CD4-positive, alpha-beta T cell (primary cell): ENCODE measurements around the gene SFMBT2. TPM values are rescaled to one million over a fixed set of nuclear protein-coding genes. Genes with fewer than 3 reads are reported as not detected.
"Not testable (repeated sequence)": the region's sequence is repeated elsewhere in the genome, so short reads cannot be mapped to it uniquely, and the experiment has no call there.

Experiments used
- ATAC-seq: fragments of 200-7000 bp; cut with Tn5 transposase; one replicate; pipeline ENCODE4 v1.10.0; 2022; ENCODE audit warnings: mild to moderate bottlenecking; ENCODE audit not compliant: poor library complexity
- CTCF ChIA-PET: fragments of 350-600 bp; sonication (Branson Sonifier 250); formaldehyde crosslinking; loops from one replicate; lab custom pipeline; 2021; ENCODE audit warnings: antibody characterized with exemption, inconsistent platforms; lab: Charles Lee
- POLR2A ChIA-PET: fragments of 350-600 bp; sonication (Branson Sonifier 250); formaldehyde crosslinking; loops from one replicate; lab custom pipeline; 2021; ENCODE audit warnings: antibody characterized with exemption, inconsistent platforms; lab: Charles Lee
- DNase-seq, 14 experiments: peaks; one replicate each; pipeline ENCODE4 v3.0.0-alpha.2; 2013 to 2020; ENCODE audit warnings: mixed read lengths in 2 of 14
- H3K27ac ChIP-seq, 2 donors: one replicate each; pipeline versions ENCODE4 v1.5.1 to v1.7.0; 2013; ENCODE audit warnings: low read length in 2 of 2, low read depth in 1 of 2, mild to moderate bottlenecking in 1 of 2
- H3K27me3 ChIP-seq, 2 experiments: 1 replicate in 1 of 2; 2 replicates in 1 of 2; pipeline versions ENCODE4 v1.6.1 to v1.7.0; 2013; ENCODE audit warnings: low read length in 2 of 2, control low read depth in 1 of 2, mild to moderate bottlenecking in 1 of 2, moderate library complexity in 1 of 2; ENCODE audit not compliant: insufficient read depth in 2 of 2, control insufficient read depth in 1 of 2
- H3K36me3 ChIP-seq: one replicate; pipeline ENCODE4 v1.6.1; 2013; ENCODE audit warnings: low read length, control low read depth; ENCODE audit not compliant: insufficient read depth
- H3K4me1 ChIP-seq: one replicate; pipeline ENCODE4 v1.6.1; 2013; ENCODE audit warnings: low read length, control low read depth; ENCODE audit not compliant: insufficient read depth
- H3K4me3 ChIP-seq: one replicate; pipeline ENCODE4 v1.5.1; 2013; ENCODE audit warnings: mild to moderate bottlenecking, low read length, moderate library complexity
- H3K9me3 ChIP-seq, 2 experiments: 1 replicate in 1 of 2; 2 replicates in 1 of 2; pipeline versions ENCODE4 v1.6.1 to v1.7.0; 2013; ENCODE audit warnings: low read length in 2 of 2, mild to moderate bottlenecking in 2 of 2, control low read depth in 1 of 2, moderate library complexity in 1 of 2; ENCODE audit not compliant: control insufficient read depth in 1 of 2, insufficient read depth in 1 of 2
- H3K27ac Mint-ChIP-seq: one replicate; pipeline ENCODE4 v1.8.0; 2020; ENCODE audit warnings: mixed read lengths
- H3K27me3 Mint-ChIP-seq: one replicate; pipeline ENCODE4 v1.8.0; 2021; ENCODE audit warnings: mixed read lengths
- H3K36me3 Mint-ChIP-seq: one replicate; pipeline ENCODE4 v1.8.0; 2021; ENCODE audit warnings: low read depth, mixed read lengths
- H3K4me1 Mint-ChIP-seq: one replicate; pipeline ENCODE4 v1.8.0; 2021; ENCODE audit warnings: low read depth, mixed read lengths
- H3K4me3 Mint-ChIP-seq: one replicate; pipeline ENCODE4 v1.8.0; 2020; ENCODE audit warnings: mild to moderate bottlenecking, mixed read lengths
- H3K9me3 Mint-ChIP-seq: one replicate; pipeline ENCODE4 v1.8.0; 2020; ENCODE audit warnings: mixed read lengths
- intact Hi-C, 2 experiments: fragments of 100-400 bp; cut with DNase I in 1 of 2; cut with micrococcal nuclease in 1 of 2; formaldehyde crosslinking; loops; one replicate each; pipeline versions ENCODE4 v1.15.1 to v1.9.0; 2023 to 2025; cut with DNase I, micrococcal nuclease
- total RNA-seq, 174 experiments: library from RNA in 2 of 174; stranded (reverse) in 2 of 174; gene quantifications; one replicate each; pipeline ENCODE4 v1.2.3 and lab custom pipeline; 2021 to 2026
- TF ChIP-seq, protein P1 (sequence below): fragments of 200-600 bp; IDR thresholded peaks from one replicate; pipeline ENCODE4 v1.8.0; 2022; ENCODE audit warnings: antibody characterized with exemption, mild to moderate bottlenecking

SFMBT2 gene
- total RNA-seq, 2 experiments from 2014 or later, result 41.0 to 42.0 TPM

DNA sequence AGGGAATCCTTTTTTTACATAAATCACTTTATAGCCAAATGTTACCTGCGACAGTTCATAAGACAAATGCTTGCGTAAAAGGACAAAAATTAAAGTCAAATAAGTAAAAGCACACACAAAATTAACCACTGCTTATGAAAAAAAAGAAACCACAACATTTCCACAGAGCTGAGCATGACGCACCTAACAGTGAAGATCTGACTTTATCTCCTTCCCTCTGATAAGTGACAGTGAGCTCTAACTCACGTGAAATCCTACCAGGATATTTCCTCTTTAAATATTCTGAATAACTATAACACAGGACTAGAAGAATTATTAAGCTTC is 225.5 kb downstream of the SFMBT2 start:
- peaks cover 76% of the 10 kb centered on the region for H3K36me3 Mint-ChIP-seq
- no peaks in the 10 kb centered on the region for H3K27me3 Mint-ChIP-seq
- Histone ChIP-seq H3K4me1 (peaks cover 9% of the 10 kb centered on the region), H3K36me3 (peaks cover 22% of the 10 kb centered on the region), H3K9me3 (no peaks in the 10 kb centered on the region), H3K27me3 (no peaks in the 10 kb centered on the region), H3K4me3 (no peak overlapping the region), H3K27ac (peak overlapping the region in 1 of 2 donors; percentile 47)
- ATAC-seq (peak; percentile 86), DNase-seq (peak in 3 of 14 experiments; percentile 20 to 66 (median 59))
- H3K4me3 Mint-ChIP-seq, result peak overlapping the region; percentile 15
- H3K4me1 Mint-ChIP-seq, result peaks cover 35% of the 10 kb centered on the region
- peaks cover 2% of the 10 kb centered on the region for H3K9me3 Mint-ChIP-seq
- intact Hi-C loops, result no loop called here
- TF ChIP-seq, protein P1, sequence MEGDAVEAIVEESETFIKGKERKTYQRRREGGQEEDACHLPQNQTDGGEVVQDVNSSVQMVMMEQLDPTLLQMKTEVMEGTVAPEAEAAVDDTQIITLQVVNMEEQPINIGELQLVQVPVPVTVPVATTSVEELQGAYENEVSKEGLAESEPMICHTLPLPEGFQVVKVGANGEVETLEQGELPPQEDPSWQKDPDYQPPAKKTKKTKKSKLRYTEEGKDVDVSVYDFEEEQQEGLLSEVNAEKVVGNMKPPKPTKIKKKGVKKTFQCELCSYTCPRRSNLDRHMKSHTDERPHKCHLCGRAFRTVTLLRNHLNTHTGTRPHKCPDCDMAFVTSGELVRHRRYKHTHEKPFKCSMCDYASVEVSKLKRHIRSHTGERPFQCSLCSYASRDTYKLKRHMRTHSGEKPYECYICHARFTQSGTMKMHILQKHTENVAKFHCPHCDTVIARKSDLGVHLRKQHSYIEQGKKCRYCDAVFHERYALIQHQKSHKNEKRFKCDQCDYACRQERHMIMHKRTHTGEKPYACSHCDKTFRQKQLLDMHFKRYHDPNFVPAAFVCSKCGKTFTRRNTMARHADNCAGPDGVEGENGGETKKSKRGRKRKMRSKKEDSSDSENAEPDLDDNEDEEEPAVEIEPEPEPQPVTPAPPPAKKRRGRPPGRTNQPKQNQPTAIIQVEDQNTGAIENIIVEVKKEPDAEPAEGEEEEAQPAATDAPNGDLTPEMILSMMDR, result no peak
- POLR2A ChIA-PET, result interaction anchor here (1.0 kb wide), 1 partner anchor 8 kb away, joined by 3 read pairs; no protein-coding TSS in a partner anchor
- CTCF ChIA-PET, result no interaction called here
- H3K27ac Mint-ChIP-seq, result peak overlapping the region; percentile 71

DNA sequence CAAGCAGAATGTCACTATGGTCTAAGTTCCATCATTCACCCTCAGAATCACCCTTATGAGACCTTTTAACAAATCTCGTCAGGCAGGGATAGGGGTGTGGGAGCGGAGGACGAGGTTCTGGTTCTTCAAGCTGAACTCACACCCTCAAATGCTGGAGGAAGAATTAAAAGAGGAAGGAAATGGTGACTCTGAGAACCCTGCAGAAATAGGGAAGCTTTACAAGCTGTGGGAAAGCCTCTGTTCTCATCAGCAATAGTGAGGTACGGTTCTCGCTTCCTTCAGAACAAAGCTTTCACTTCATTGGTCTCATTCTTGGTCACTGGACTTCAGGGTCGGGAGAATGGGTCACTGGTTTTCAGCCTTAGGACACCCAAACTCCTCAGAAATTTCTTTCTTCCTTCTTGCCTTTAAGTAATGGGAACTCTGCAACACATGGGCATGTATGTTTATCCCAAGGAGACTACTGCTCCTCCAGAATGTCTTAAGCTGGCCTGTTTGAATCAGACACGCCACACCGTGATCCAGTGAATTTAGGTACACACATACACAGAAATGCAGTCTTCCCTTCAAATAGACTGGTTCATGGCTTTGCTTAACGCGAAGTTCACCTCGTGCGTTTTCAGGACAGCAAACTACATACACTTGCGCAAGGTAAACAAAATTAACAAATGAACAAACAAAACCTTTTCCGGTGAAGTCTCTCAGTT is 226.0 kb downstream of the SFMBT2 start:
- Histone ChIP-seq H3K27me3 (no peaks in the 10 kb centered on the region), H3K36me3 (peaks cover 22% of the 10 kb centered on the region), H3K9me3 (no peaks in the 10 kb centered on the region), H3K4me3 (no peak overlapping the region), H3K27ac (peak overlapping the region in 1 of 2 donors; percentile 47), H3K4me1 (peaks cover 9% of the 10 kb centered on the region)
- H3K27me3 Mint-ChIP-seq, result no peaks in the 10 kb centered on the region
- peak; percentile 54 for ATAC-seq
- H3K9me3 Mint-ChIP-seq, result peaks cover 2% of the 10 kb centered on the region
- POLR2A ChIA-PET, result interaction anchor here (1.0 kb wide), 1 partner anchor 9 kb away, joined by 3 read pairs; no protein-coding TSS in a partner anchor
- intact Hi-C loops, result no loop called here
- H3K27ac Mint-ChIP-seq, result peak overlapping the region; percentile 71
- H3K4me3 Mint-ChIP-seq, result peak overlapping the region; percentile 15
- H3K4me1 Mint-ChIP-seq, result peaks cover 35% of the 10 kb centered on the region
- CTCF ChIA-PET, result no interaction called here
- TF ChIP-seq, protein P1, result no peak
- DNase-seq, result peak in 3 of 14 experiments; percentile 33 to 70 (median 59)
- H3K36me3 Mint-ChIP-seq, result peaks cover 79% of the 10 kb centered on the region

- H3K36me3 Mint-ChIP-seq, result peaks cover 82% of the 10 kb centered on the region
- peaks cover 30% of the 10 kb centered on the region for H3K4me1 Mint-ChIP-seq
- H3K4me3 Mint-ChIP-seq, H3K4me1 ChIP-seq, H3K4me3 ChIP-seq, H3K27me3 ChIP-seq, H3K27ac ChIP-seq, H3K9me3 Mint-ChIP-seq, ATAC-seq, CTCF ChIA-PET, H3K27ac Mint-ChIP-seq, H3K27me3 Mint-ChIP-seq, intact Hi-C loops, H3K9me3 ChIP-seq: not testable (repeated sequence)
- peaks cover 22% of the 10 kb centered on the region for H3K36me3 ChIP-seq
- peak in 2 of 14 experiments; percentile 41 to 59 for DNase-seq
- POLR2A ChIA-PET, result interaction anchor here (1.0 kb wide), 1 partner anchor 9 kb away, joined by 3 read pairs; no protein-coding TSS in a partner anchor
Observed at GRCh38 chr10:7184116-7184515, 226.7 kb downstream of the SFMBT2 start.

GRCh38 chr10:7182327-7182726 is 228.5 kb downstream of the SFMBT2 start:
- H3K27me3 Mint-ChIP-seq, H3K27me3 ChIP-seq, H3K9me3 Mint-ChIP-seq, H3K4me3 ChIP-seq, H3K27ac ChIP-seq, H3K27ac Mint-ChIP-seq, H3K4me1 ChIP-seq, CTCF ChIA-PET, H3K9me3 ChIP-seq, DNase-seq, H3K4me3 Mint-ChIP-seq, POLR2A ChIA-PET, ATAC-seq, intact Hi-C loops: not testable (repeated sequence)
- H3K36me3 ChIP-seq, result peaks cover 22% of the 10 kb centered on the region
- Mint-ChIP-seq H3K4me1 (peaks cover 30% of the 10 kb centered on the region), H3K36me3 (peaks cover 91% of the 10 kb centered on the region)
